IPS-20b (cell line): ENCODE data around the gene AZU1.

Source experiments
- H3K27ac ChIP-seq: one replicate; pipeline ENCODE4 v1.5.1; 2013; ENCODE audit warnings: low read length
- H3K27me3 ChIP-seq: 2 replicates; pipeline ENCODE4 v1.6.1; 2013; ENCODE audit warnings: mild to moderate bottlenecking, low read length, inconsistent platforms; ENCODE audit not compliant: insufficient read depth
- H3K36me3 ChIP-seq: 2 replicates; pipeline ENCODE4 v1.6.1; 2013; ENCODE audit warnings: low read depth, mild to moderate bottlenecking, inconsistent platforms, low read length, moderate library complexity; ENCODE audit not compliant: insufficient read depth
- H3K4me1 ChIP-seq: 2 replicates; pipeline ENCODE4 v1.6.1; 2013; ENCODE audit warnings: mild to moderate bottlenecking, control low read depth, inconsistent platforms, low read length, moderate library complexity; ENCODE audit not compliant: insufficient read depth
- H3K4me3 ChIP-seq: 2 replicates; pipeline ENCODE4 v1.5.1; 2013; ENCODE audit warnings: mild to moderate bottlenecking, low read length, inconsistent platforms
- H3K9ac ChIP-seq: 2 replicates; pipeline ENCODE4 v1.6.1; 2013; ENCODE audit warnings: low read depth, mild to moderate bottlenecking, inconsistent platforms, low read length, moderate library complexity
- H3K9me3 ChIP-seq: 2 replicates; pipeline ENCODE4 v1.6.1; 2013; ENCODE audit warnings: mild to moderate bottlenecking, low read depth, low read length, inconsistent platforms; ENCODE audit not compliant: insufficient read depth

The AZU1 gene

GRCh38 chr19:805166-805551 is 22.5 kb upstream of the AZU1 start:
- peaks cover 6% of the 10 kb centered on the region for H3K4me1 ChIP-seq
- peaks cover 100% of the 10 kb centered on the region for H3K36me3 ChIP-seq
- no peaks in the 10 kb centered on the region for H3K9me3 ChIP-seq
- H3K9ac ChIP-seq: no peak overlapping the region
- H3K27me3 ChIP-seq: no peaks in the 10 kb centered on the region
- no peak overlapping the region for H3K4me3 ChIP-seq
- no peak overlapping the region for H3K27ac ChIP-seq

GRCh38 chr19:805600-806550 is 21.8 kb upstream of the AZU1 start:
- Histone ChIP-seq H3K9ac (no peak overlapping the region), H3K36me3 (peaks cover 100% of the 10 kb centered on the region), H3K27ac (no peak overlapping the region), H3K4me1 (no peaks in the 10 kb centered on the region), H3K9me3 (no peaks in the 10 kb centered on the region), H3K4me3 (no peak overlapping the region), H3K27me3 (no peaks in the 10 kb centered on the region)

GRCh38 chr19:806815-807421 is 20.7 kb upstream of the AZU1 start:
- H3K36me3 ChIP-seq: peaks cover 100% of the 10 kb centered on the region
- H3K4me3 ChIP-seq: no peak overlapping the region
- H3K4me1 ChIP-seq: no peaks in the 10 kb centered on the region
- H3K27me3 ChIP-seq: no peaks in the 10 kb centered on the region
- no peaks in the 10 kb centered on the region for H3K9me3 ChIP-seq
- no peak overlapping the region for H3K9ac ChIP-seq
- H3K27ac ChIP-seq: no peak overlapping the region

- Histone ChIP-seq H3K9ac (no peak overlapping the region), H3K9me3 (no peaks in the 10 kb centered on the region), H3K36me3 (peaks cover 94% of the 10 kb centered on the region), H3K27me3 (no peaks in the 10 kb centered on the region), H3K4me1 (no peaks in the 10 kb centered on the region), H3K4me3 (no peak overlapping the region), H3K27ac (no peak overlapping the region)
Observed at GRCh38 chr19:807627-808422, 19.8 kb upstream of the AZU1 start.

GRCh38 chr19:808423-808775 is 19.2 kb upstream of the AZU1 start:
- Histone ChIP-seq H3K27ac (no peak overlapping the region), H3K4me1 (no peaks in the 10 kb centered on the region), H3K9ac (no peak overlapping the region), H3K4me3 (no peak overlapping the region), H3K9me3 (no peaks in the 10 kb centered on the region), H3K27me3 (no peaks in the 10 kb centered on the region), H3K36me3 (peaks cover 88% of the 10 kb centered on the region)

- Histone ChIP-seq H3K9me3 (no peaks in the 10 kb centered on the region), H3K27me3 (no peaks in the 10 kb centered on the region), H3K4me1 (no peaks in the 10 kb centered on the region), H3K36me3 (peaks cover 77% of the 10 kb centered on the region), H3K4me3 (no peak overlapping the region), H3K9ac (no peak overlapping the region), H3K27ac (no peak overlapping the region)
Observed at GRCh38 chr19:810077-810855, 17.4 kb upstream of the AZU1 start.

GRCh38 chr19:810883-811489 is 16.7 kb upstream of the AZU1 start:
- H3K4me3 ChIP-seq: no peak overlapping the region
- no peaks in the 10 kb centered on the region for H3K4me1 ChIP-seq
- no peak overlapping the region for H3K9ac ChIP-seq
- H3K36me3 ChIP-seq: peaks cover 73% of the 10 kb centered on the region
- no peak overlapping the region for H3K27ac ChIP-seq
- H3K9me3 ChIP-seq: no peaks in the 10 kb centered on the region
- no peaks in the 10 kb centered on the region for H3K27me3 ChIP-seq

GRCh38 chr19:811506-812048 is 16.1 kb upstream of the AZU1 start:
- Histone ChIP-seq H3K9me3 (no peaks in the 10 kb centered on the region), H3K9ac (no peak overlapping the region), H3K4me3 (no peak overlapping the region), H3K27ac (no peak overlapping the region), H3K36me3 (peaks cover 67% of the 10 kb centered on the region), H3K27me3 (no peaks in the 10 kb centered on the region), H3K4me1 (no peaks in the 10 kb centered on the region)

GRCh38 chr19:812049-812746 is 15.4 kb upstream of the AZU1 start:
- Histone ChIP-seq H3K36me3 (peaks cover 61% of the 10 kb centered on the region), H3K4me1 (no peaks in the 10 kb centered on the region), H3K27me3 (no peaks in the 10 kb centered on the region), H3K9me3 (no peaks in the 10 kb centered on the region), H3K9ac (no peak overlapping the region), H3K27ac (no peak overlapping the region), H3K4me3 (no peak overlapping the region)

- no peak overlapping the region for H3K9ac ChIP-seq
- H3K36me3 ChIP-seq: peaks cover 55% of the 10 kb centered on the region
- no peak overlapping the region for H3K4me3 ChIP-seq
- H3K27me3 ChIP-seq: no peaks in the 10 kb centered on the region
- H3K27ac ChIP-seq: no peak overlapping the region
- no peaks in the 10 kb centered on the region for H3K9me3 ChIP-seq
- no peaks in the 10 kb centered on the region for H3K4me1 ChIP-seq
Observed at GRCh38 chr19:812747-813218, 14.9 kb upstream of the AZU1 start.
